Mesothelial cell of epicardium (in vitro differentiated cells): Measurements from ENCODE around the gene TTLL12. TPM values are rescaled to one million over a fixed set of nuclear protein-coding genes. Genes with fewer than 3 reads are reported as not detected.

Source experiments
- DNase-seq, 2 experiments: peaks; one replicate each; pipeline ENCODE4 v3.0.0; 2021; ENCODE audit warnings: low spot score in 2 of 2; ENCODE audit not compliant: unreplicated experiment in 2 of 2
- H3K27ac Mint-ChIP-seq: 2 replicates; pipeline ENCODE4 v1.8.0; 2021; ENCODE audit warnings: mixed read lengths
- H3K27me3 Mint-ChIP-seq: 2 replicates; pipeline ENCODE4 v1.8.0; 2021; ENCODE audit warnings: low read depth, mixed read lengths
- H3K36me3 Mint-ChIP-seq: 2 replicates; pipeline ENCODE4 v1.8.0; 2021; ENCODE audit warnings: mixed read lengths
- H3K4me1 Mint-ChIP-seq: 2 replicates; pipeline ENCODE4 v1.8.0; 2021; ENCODE audit warnings: mixed read lengths
- H3K4me3 Mint-ChIP-seq: 2 replicates; pipeline ENCODE4 v1.8.0; 2021; ENCODE audit warnings: mild to moderate bottlenecking, moderate library complexity, mixed read lengths
- H3K9me3 Mint-ChIP-seq: 2 replicates; pipeline ENCODE4 v1.8.0; 2021; ENCODE audit warnings: mixed read lengths
- total RNA-seq: library from RNA; stranded (reverse); gene quantifications from 3 replicates; pipeline ENCODE4 v1.2.1, GENCODE V29; 2021
- TF ChIP-seq, protein P1 (sequence below): fragments of 200-600 bp; sonication (generic); IDR thresholded peaks from one replicate; pipeline ENCODE4 v1.5.0; 2021; ENCODE audit warnings: antibody characterized with exemption; ENCODE audit not compliant: unreplicated experiment

TTLL12 gene
- total RNA-seq, 1 donor from 2014 or later, result 43.5 TPM

DNA sequence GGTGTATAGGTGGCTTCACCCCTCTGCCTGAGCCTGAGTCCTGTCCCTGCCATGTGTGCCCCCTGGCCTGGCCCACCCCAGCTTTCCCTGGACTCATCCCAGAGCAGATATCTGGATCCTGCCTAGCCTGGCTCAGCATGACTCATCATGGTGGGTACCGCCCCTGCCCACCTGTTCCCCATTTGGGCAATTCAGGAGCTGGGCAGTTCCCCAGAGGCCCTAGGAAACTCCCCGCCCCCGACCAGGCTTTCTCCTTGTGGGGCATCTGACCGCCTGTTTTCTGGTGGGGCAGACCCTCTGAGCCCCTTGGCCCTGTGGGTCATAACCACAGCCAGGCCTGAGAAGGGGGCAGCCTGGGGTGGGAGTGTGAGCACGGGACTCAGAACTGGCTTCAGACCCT is 31.1 kb downstream of the TTLL12 start:
- no peaks in the 10 kb centered on the region for H3K36me3 Mint-ChIP-seq
- no peak overlapping the region for H3K27ac Mint-ChIP-seq
- H3K27me3 Mint-ChIP-seq, result no peaks in the 10 kb centered on the region
- DNase-seq, result no peak
- H3K4me1 Mint-ChIP-seq, result peaks cover 11% of the 10 kb centered on the region
- no peak overlapping the region for H3K4me3 Mint-ChIP-seq
- TF ChIP-seq, protein P1, sequence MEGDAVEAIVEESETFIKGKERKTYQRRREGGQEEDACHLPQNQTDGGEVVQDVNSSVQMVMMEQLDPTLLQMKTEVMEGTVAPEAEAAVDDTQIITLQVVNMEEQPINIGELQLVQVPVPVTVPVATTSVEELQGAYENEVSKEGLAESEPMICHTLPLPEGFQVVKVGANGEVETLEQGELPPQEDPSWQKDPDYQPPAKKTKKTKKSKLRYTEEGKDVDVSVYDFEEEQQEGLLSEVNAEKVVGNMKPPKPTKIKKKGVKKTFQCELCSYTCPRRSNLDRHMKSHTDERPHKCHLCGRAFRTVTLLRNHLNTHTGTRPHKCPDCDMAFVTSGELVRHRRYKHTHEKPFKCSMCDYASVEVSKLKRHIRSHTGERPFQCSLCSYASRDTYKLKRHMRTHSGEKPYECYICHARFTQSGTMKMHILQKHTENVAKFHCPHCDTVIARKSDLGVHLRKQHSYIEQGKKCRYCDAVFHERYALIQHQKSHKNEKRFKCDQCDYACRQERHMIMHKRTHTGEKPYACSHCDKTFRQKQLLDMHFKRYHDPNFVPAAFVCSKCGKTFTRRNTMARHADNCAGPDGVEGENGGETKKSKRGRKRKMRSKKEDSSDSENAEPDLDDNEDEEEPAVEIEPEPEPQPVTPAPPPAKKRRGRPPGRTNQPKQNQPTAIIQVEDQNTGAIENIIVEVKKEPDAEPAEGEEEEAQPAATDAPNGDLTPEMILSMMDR, result no peak
- no peaks in the 10 kb centered on the region for H3K9me3 Mint-ChIP-seq

DNA sequence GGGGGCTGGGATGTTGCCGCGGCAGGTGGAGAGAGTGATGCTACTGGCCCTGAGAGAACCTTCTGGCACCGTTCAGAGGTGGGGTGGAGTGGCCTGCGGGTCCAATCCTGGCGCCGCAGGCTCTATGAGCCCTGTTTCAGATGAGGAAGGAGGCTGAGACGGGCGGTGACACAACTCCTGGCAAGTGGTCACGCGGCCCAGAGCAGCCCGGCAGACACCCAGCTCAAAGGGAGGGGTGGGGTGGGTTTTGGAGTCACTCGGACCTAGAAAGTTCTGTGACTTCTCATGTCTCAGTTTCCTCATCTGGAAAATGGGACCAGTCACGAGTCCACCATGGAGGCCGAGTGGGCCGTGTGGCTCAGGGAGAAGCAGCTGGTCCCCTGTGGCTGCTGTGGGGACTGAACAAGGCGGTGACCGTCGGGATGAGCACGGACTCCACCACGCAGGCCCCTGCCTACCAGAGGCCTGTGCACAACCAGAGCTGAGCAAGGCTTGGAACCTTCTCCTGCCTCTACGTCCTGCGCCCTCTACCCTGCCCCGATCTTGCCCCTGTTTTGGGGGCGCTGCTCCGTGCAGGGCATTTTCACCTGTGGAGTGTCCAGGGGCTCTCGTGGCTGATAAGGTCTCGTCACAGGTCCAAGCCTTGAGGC is 31.9 kb downstream of the TTLL12 start:
- Mint-ChIP-seq H3K27me3 (no peaks in the 10 kb centered on the region), H3K27ac (no peak overlapping the region), H3K9me3 (no peaks in the 10 kb centered on the region), H3K4me3 (no peak overlapping the region), H3K4me1 (peaks cover 12% of the 10 kb centered on the region), H3K36me3 (no peaks in the 10 kb centered on the region)
- TF ChIP-seq, protein P1, result no peak
- no peak for DNase-seq

DNA sequence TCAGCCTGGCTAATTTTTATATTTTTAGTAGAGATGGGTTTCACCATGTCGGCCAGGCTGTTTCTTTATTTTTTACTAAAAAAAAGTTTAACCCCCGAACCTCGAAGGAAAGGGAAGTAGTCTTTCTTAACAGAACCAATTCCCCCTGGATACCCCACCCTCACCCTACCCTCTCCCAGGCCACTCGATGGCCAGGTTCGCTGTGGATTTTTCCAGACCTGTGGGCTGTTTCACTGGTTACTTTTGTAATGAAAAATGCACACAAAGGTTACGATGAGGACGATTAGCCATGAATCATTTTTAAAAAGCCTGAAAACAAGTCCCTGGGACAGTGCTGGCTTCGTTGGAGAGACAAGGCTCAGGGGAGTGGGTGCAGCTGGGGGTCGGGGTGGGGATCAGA is 33.0 kb downstream of the TTLL12 start:
- H3K36me3 Mint-ChIP-seq, result no peaks in the 10 kb centered on the region
- DNase-seq, result no peak
- no peaks in the 10 kb centered on the region for H3K9me3 Mint-ChIP-seq
- no peak overlapping the region for H3K4me3 Mint-ChIP-seq
- TF ChIP-seq, protein P1, result no peak
- no peaks in the 10 kb centered on the region for H3K27me3 Mint-ChIP-seq
- peaks cover 12% of the 10 kb centered on the region for H3K4me1 Mint-ChIP-seq
- no peak overlapping the region for H3K27ac Mint-ChIP-seq

DNA sequence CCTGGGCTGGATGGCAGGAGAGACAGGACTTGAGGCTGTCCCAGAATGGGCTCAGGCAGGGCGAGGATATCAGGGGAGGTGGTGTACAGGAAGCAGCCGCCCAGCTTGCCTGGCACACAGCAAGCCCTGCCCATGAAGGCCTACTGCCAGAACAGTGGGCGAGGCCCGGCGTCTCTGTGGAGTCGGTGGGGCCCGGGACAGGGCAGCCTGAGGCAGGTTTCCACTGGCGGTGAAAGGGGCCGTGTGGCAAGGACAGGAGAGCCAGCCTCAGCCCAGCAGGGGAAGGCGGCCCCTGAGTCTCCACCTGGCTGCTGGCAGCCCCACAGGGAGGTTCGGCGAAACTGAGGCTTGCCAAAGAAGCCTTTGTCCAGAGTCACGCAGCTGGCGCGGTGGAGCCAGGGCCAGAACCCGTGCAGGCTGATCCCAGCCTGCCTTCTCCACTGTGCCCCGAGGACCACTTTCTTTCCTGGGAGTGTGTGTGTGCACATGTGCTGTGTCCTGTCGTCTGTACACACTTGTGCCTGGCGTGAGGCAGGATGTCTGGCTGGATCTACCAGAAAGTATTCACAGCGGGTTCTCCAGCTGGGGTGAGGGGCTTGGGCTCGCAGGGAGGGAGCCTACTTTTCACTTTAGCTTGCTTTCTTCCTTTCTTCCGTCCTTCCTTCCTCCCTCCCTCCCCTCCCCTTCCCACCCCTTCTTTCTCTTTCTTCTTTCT is 34.4 kb downstream of the TTLL12 start:
- TF ChIP-seq, protein P1, result no peak
- no peak for DNase-seq
- Mint-ChIP-seq H3K4me3 (peak overlapping the region; percentile 64), H3K27ac (peak overlapping the region; percentile 81), H3K27me3 (no peaks in the 10 kb centered on the region), H3K36me3 (no peaks in the 10 kb centered on the region), H3K9me3 (no peaks in the 10 kb centered on the region), H3K4me1 (peaks cover 12% of the 10 kb centered on the region)

DNA sequence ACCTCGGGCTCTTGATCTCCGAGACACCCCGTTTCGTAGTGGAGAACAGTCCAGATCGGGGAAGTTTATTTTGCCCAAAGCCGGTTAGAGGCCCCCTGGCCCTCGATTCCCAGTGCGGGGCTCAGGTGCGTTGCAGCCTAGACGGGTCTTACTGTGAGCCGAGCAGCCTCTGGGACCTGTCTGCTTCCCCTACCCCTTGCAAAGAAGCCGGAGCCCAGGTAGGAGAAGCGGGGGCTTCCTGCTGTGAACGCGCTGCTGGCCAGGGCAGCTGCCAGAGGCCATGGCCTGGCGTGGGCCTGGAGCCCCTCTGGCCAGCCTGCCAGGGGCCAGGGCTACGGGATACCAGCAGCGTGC is 35.0 kb downstream of the TTLL12 start:
- no peak for DNase-seq
- Mint-ChIP-seq H3K36me3 (no peaks in the 10 kb centered on the region), H3K27me3 (no peaks in the 10 kb centered on the region), H3K4me1 (peaks cover 12% of the 10 kb centered on the region), H3K4me3 (peak overlapping the region; percentile 64), H3K27ac (no peak overlapping the region), H3K9me3 (no peaks in the 10 kb centered on the region)
- TF ChIP-seq, protein P1, result no peak
